Measurements from ENCODE around the gene KSR1. TPM values are rescaled to one million over a fixed set of nuclear protein-coding genes. Genes with fewer than 3 reads are reported as not detected.

The KSR1 gene
- total and polyA plus RNA-seq, 9 of the 15 experiments (the other 6 are each of a cell fraction or from before 2014, with no cell fraction given), result 1.4 to 51.7 (median 18.4) TPM

DNA sequence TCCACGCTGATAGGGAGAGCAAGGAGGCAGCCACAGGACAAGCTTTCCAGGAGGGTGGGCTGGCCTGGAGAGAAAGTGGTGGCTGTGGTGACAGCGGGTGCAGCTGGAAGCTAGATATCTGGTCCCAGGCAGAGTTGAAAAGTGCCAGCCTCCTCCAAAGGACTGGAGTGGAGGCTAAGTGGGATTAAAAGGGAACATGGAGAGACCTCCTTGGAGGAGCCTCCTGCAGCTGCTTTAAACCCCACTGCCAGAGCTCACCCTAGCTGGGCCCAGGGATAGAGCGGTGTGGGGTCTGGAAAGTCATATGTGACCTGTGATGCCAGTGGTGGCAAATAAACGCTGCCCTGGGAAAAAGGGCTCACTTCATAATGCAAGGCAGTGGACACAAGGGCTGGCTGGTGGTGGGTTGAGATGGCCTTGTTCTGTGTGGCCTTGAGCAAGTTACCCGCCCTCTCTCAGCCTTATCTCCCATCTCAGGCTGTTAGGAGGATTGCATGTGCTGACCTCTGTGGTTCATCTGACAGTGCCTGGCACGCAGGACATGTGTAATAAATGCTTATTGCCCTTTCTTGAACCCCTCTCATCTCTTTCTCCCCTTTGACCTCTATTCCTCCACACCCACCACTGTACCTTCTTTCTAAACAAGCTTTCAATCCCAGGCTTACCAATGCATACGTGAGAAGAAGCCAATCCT lies 113.8 kb downstream of the KSR1 start (continued):
- TF ChIP-seq, protein P1, sequence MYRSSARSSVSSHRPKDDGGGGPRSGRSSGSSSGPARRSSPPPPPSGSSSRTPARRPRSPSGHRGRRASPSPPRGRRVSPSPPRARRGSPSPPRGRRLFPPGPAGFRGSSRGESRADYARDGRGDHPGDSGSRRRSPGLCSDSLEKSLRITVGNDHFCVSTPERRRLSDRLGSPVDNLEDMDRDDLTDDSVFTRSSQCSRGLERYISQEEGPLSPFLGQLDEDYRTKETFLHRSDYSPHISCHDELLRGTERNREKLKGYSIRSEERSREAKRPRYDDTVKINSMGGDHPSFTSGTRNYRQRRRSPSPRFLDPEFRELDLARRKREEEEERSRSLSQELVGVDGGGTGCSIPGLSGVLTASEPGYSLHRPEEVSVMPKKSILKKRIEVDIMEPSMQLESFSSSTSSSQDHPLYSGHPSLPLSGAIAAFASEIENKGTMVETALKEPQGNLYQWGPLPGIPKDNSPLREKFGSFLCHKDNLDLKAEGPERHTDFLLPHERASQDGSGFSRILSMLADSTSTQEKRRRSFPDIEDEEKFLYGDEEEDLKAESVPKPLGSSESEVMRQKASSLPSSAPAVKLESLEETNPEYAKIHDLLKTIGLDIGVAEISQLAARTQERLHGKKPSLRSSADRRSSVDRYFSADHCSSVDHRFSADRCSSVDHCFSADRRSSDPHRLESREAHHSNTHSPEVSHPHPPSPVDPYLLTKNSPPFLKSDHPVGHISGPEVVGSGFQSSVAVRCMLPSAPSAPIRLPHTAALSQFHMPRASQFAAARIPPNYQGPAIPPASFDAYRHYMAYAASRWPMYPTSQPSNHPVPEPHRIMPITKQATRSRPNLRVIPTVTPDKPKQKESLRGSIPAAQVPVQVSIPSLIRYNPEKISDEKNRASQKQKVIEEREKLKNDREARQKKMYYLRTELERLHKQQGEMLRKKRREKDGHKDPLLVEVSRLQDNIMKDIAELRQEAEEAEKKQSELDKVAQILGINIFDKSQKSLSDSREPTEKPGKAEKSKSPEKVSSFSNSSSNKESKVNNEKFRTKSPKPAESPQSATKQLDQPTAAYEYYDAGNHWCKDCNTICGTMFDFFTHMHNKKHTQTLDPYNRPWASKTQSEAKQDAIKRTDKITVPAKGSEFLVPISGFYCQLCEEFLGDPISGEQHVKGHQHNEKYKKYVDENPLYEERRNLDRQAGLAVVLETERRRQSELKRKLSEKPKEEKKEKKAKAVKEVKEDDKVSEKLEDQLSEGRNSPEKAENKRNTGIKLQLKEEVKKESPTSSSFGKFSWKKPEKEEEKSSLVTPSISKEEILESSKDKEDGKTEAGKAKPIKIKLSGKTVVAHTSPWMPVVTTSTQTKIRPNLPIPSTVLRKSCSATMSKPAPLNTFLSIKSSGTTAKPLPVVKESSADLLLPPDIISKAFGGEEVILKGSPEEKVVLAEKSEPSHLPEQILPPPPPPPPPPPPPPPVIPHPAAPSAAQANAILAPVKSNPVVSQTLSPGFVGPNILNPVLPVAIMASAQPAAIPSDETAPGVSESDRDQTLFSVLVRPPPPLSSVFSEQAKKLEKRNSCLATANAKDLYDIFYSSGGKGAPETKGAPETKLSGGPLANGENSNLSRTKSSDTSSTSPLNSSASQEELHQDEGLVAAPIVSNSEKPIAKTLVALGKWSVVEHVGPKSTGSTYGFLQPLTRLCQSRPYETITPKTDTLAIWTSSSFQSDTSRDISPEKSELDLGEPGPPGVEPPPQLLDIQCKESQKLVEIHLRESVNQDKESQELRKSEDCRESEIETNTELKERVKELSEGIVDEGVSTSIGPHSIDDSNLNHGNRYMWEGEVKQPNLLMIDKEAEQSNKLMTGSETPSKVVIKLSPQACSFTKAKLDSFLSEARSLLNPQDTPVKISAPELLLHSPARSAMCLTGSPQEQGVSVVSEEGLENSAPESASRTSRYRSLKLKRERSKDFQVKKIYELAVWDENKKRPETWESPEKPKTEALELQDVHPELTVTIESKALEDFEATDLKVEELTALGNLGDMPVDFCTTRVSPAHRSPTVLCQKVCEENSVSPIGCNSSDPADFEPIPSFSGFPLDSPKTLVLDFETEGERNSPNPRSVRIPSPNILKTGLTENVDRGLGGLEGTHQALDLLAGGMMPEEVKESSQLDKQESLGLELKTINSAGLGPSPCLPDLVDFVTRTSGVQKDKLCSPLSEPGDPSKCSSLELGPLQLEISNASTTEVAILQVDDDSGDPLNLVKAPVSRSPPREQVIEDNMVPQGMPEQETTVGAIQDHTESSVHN (IDR thresholded peaks at IDR 0.05; ENCODE audit: borderline replicate concordance in 1 of 2, low read depth in 1 of 2), result peak in 1 of 2 experiments; percentile 69; a peak in 1 of 4 replicates
- TF ChIP-seq ETS2 (tag; IDR thresholded peaks at IDR 0.05; ENCODE audit: borderline replicate concordance, poor library complexity, severe bottlenecking), result no peak
